Measurements from ENCODE around the gene TDRD5. TPM values are rescaled to one million over a fixed set of nuclear protein-coding genes. Genes with fewer than 3 reads are reported as not detected.
"Not testable (repeated sequence)": the region's sequence is repeated elsewhere in the genome, so short reads cannot be mapped to it uniquely, and the experiment has no call there.

TDRD5 gene
- polyA plus RNA-seq, 3 donors: 3.2 to 5.7 (median 5.2) TPM

- no peak for DNase-seq (ENCODE audit: extremely low read depth in 1 of 11, low read depth in 9 of 11, low spot score in 4 of 11)
These were observed 410 bp upstream of the TDRD5 start for GRCh38 chr1:179591253-179591591.

- DNase-seq (ENCODE audit: extremely low read depth in 1 of 11, low read depth in 9 of 11, low spot score in 4 of 11): no peak
These were observed 7.0 kb downstream of the TDRD5 start for GRCh38 chr1:179598631-179599030.

- DNase-seq (ENCODE audit: extremely low read depth in 1 of 11, low read depth in 9 of 11, low spot score in 4 of 11): no peak
These were observed 8.1 kb downstream of the TDRD5 start for GRCh38 chr1:179599623-179600249.

- DNase-seq (ENCODE audit: extremely low read depth in 1 of 11, low read depth in 9 of 11, low spot score in 4 of 11): no peak
These were observed 9.5 kb downstream of the TDRD5 start for GRCh38 chr1:179601093-179601492.

GRCh38 chr1:179612361-179612760 lies 20.7 kb downstream of the TDRD5 start:
- no peak for DNase-seq (ENCODE audit: extremely low read depth in 1 of 11, low read depth in 9 of 11, low spot score in 4 of 11)

GRCh38 chr1:179630719-179631118 lies 39.1 kb downstream of the TDRD5 start:
- DNase-seq (ENCODE audit: extremely low read depth in 1 of 11, low read depth in 9 of 11, low spot score in 4 of 11): no peak

- no peak for DNase-seq (ENCODE audit: extremely low read depth in 1 of 11, low read depth in 9 of 11, low spot score in 4 of 11)
These were observed 41.2 kb downstream of the TDRD5 start for GRCh38 chr1:179632868-179633267.

- no peak for DNase-seq (ENCODE audit: extremely low read depth in 1 of 11, low read depth in 9 of 11, low spot score in 4 of 11)
These were observed 45.7 kb downstream of the TDRD5 start for GRCh38 chr1:179637211-179637860.

- DNase-seq (ENCODE audit: extremely low read depth in 1 of 11, low read depth in 9 of 11, low spot score in 4 of 11): no peak
These were observed 69.4 kb downstream of the TDRD5 start for GRCh38 chr1:179661018-179661417.

GRCh38 chr1:179663810-179664209 lies 72.2 kb downstream of the TDRD5 start:
- no peak for DNase-seq (ENCODE audit: extremely low read depth in 1 of 11, low read depth in 9 of 11, low spot score in 4 of 11)

GRCh38 chr1:179677882-179678281 lies 86.2 kb downstream of the TDRD5 start:
- no peak for DNase-seq (ENCODE audit: extremely low read depth in 1 of 11, low read depth in 9 of 11, low spot score in 4 of 11)

- not testable (repeated sequence) for DNase-seq (ENCODE audit: extremely low read depth in 1 of 11, low read depth in 9 of 11, low spot score in 4 of 11)
These were observed 102.9 kb downstream of the TDRD5 start for GRCh38 chr1:179694530-179694929.

GRCh38 chr1:179702946-179703539 lies 111.4 kb downstream of the TDRD5 start:
- no peak for DNase-seq (ENCODE audit: extremely low read depth in 1 of 11, low read depth in 9 of 11, low spot score in 4 of 11)

GRCh38 chr1:179706339-179706941 lies 114.8 kb downstream of the TDRD5 start:
- peak; percentile 37 to 68 (median 58) for DNase-seq (ENCODE audit: extremely low read depth in 1 of 11, low read depth in 9 of 11, low spot score in 4 of 11)

- no peak for DNase-seq (ENCODE audit: extremely low read depth in 1 of 11, low read depth in 9 of 11, low spot score in 4 of 11)
These were observed 115.8 kb downstream of the TDRD5 start for GRCh38 chr1:179707406-179707805.

- no peak for DNase-seq (ENCODE audit: extremely low read depth in 1 of 11, low read depth in 9 of 11, low spot score in 4 of 11)
These were observed 117.0 kb downstream of the TDRD5 start for GRCh38 chr1:179708434-179709195.

- DNase-seq (ENCODE audit: extremely low read depth in 1 of 11, low read depth in 9 of 11, low spot score in 4 of 11): peak; percentile 12 to 47 (median 26)
These were observed 118.3 kb downstream of the TDRD5 start for GRCh38 chr1:179709841-179710329.

- no peak for DNase-seq (ENCODE audit: extremely low read depth in 1 of 11, low read depth in 9 of 11, low spot score in 4 of 11)
These were observed 122.5 kb downstream of the TDRD5 start for GRCh38 chr1:179714159-179714558.

GRCh38 chr1:179714623-179715022 lies 123.0 kb downstream of the TDRD5 start:
- no peak for DNase-seq (ENCODE audit: extremely low read depth in 1 of 11, low read depth in 9 of 11, low spot score in 4 of 11)
